HepG2 (cell line): ENCODE measurements around the gene DPM2. TPM values are rescaled to one million over a fixed set of nuclear protein-coding genes. Genes with fewer than 3 reads are reported as not detected.

ENCODE experiments used
- ASH2L ChIP-seq: fragments of 300-600, 200-600 bp; sonication (generic); IDR thresholded peaks from 2 replicates; pipeline ENCODE4 v1.7.0; 2017; ENCODE audit warnings: low read depth, mild to moderate bottlenecking, moderate library complexity, mixed read lengths, low read length; ENCODE audit not compliant: insufficient read length
- BCLAF1 ChIP-seq: fragments of 450-650 bp; IDR thresholded peaks from 2 replicates; pipeline ENCODE4 v1.6.1; 2017; ENCODE audit warnings: mild to moderate bottlenecking
- BHLHE40 ChIP-seq: IDR thresholded peaks from 2 replicates; pipeline ENCODE4 v1.6.1; 2011; ENCODE audit warnings: low read length, improper control_type of control experiment
- GFI1 ChIP-seq: sonication (generic); formaldehyde crosslinking; IDR thresholded peaks from 2 replicates; pipeline ENCODE4 v1.5.0; 2020; ENCODE audit warnings: missing genetic modification reagents, mild to moderate bottlenecking, borderline replicate concordance
- IRF9 ChIP-seq: sonication (generic); formaldehyde crosslinking; IDR thresholded peaks from 2 replicates; pipeline ENCODE4 v1.8.0; 2022; ENCODE audit warnings: missing genetic modification reagents, mild to moderate bottlenecking, borderline replicate concordance
- MIER2 ChIP-seq: IDR thresholded peaks from 2 replicates; pipeline ENCODE4 v1.6.1; 2016; ENCODE audit warnings: missing biosample characterization, missing genetic modification reagents
- MIXL1 ChIP-seq: IDR thresholded peaks from 2 replicates; pipeline ENCODE4 v1.6.1; 2016
- NR1H2 ChIP-seq: sonication (generic); formaldehyde crosslinking; IDR thresholded peaks from 2 replicates; pipeline ENCODE4 v1.8.1; 2022; ENCODE audit warnings: low read depth, missing genetic modification reagents, borderline replicate concordance
- PHB2 ChIP-seq: fragments of 450-650 bp; IDR thresholded peaks from 2 replicates; pipeline ENCODE4 v1.6.1; 2018; ENCODE audit not compliant: partially characterized antibody
- PRDM4 ChIP-seq: sonication (generic); formaldehyde crosslinking; IDR thresholded peaks from 2 replicates; pipeline ENCODE4 v1.9.0; 2021; ENCODE audit warnings: missing genetic modification reagents, borderline replicate concordance
- RCOR2 ChIP-seq: IDR thresholded peaks from 2 replicates; pipeline ENCODE4 v1.6.1; 2016; ENCODE audit warnings: missing biosample characterization, missing genetic modification reagents
- SRY ChIP-seq: sonication (generic); formaldehyde crosslinking; IDR thresholded peaks from 2 replicates; pipeline ENCODE4 v1.8.0; 2022; ENCODE audit warnings: mild to moderate bottlenecking, missing genetic modification reagents
- U2AF2 ChIP-seq: fragments of 200-400 bp; formaldehyde crosslinking; IDR thresholded peaks from 2 replicates; pipeline ENCODE4 v1.6.1; 2017; ENCODE audit warnings: low read depth, mild to moderate bottlenecking, low read length
- ZNF282 ChIP-seq: fragments of 450-650 bp; IDR thresholded peaks from 2 replicates; pipeline ENCODE4 v1.6.1; 2018; ENCODE audit not compliant: partially characterized antibody
- ZNF335 ChIP-seq: sonication (generic); formaldehyde crosslinking; IDR thresholded peaks from 2 replicates; pipeline ENCODE4 v1.4.0; 2020; ENCODE audit warnings: missing genetic modification reagents
- ZNF34 ChIP-seq: sonication (generic); formaldehyde crosslinking; IDR thresholded peaks from 2 replicates; pipeline ENCODE4 v1.4.0; 2020; ENCODE audit warnings: mild to moderate bottlenecking, missing genetic modification reagents, borderline replicate concordance
- ZNF563 ChIP-seq: sonication (generic); formaldehyde crosslinking; IDR thresholded peaks from 2 replicates; pipeline ENCODE4 v1.8.0; 2022; ENCODE audit warnings: mild to moderate bottlenecking, moderate library complexity, missing genetic modification reagents
- ZNF580 ChIP-seq: IDR thresholded peaks from 2 replicates; pipeline ENCODE4 v1.6.1; 2016; ENCODE audit warnings: low read depth, borderline replicate concordance
- polyA plus RNA-seq, 8 experiments: library from polyadenylated mRNA; depleted of rRNA in 3 of 8; stranded (reverse) in 7 of 8; unstranded in 1 of 8; fragments of >200 nt; fragmentation: Illumina TruSeq in 4 of 8; extraction: Trizol in 4 of 8; gene quantifications; 2 replicates each; pipeline versions ENCODE4 v1.2.1 to v1.2.3, GENCODE V29; 2011 to 2016; ENCODE audit warnings: low read depth in 4 of 8, missing spikeins in 1 of 8, mixed read lengths in 1 of 8; ENCODE audit not compliant: insufficient read depth in 1 of 8
- total RNA-seq, 5 experiments: library from RNA; depleted of rRNA; stranded (reverse); fragments of >200 nt; fragmentation: Illumina TruSeq; extraction: Trizol; gene quantifications; 2 replicates each; pipeline ENCODE4 v1.2.3, GENCODE V29; 2016; ENCODE audit warnings: low read depth in 1 of 5
- TF ChIP-seq, protein P1 (sequence below): sonication (generic); formaldehyde crosslinking; IDR thresholded peaks from 2 replicates; pipeline ENCODE4 v1.4.0; 2020; ENCODE audit warnings: mild to moderate bottlenecking, low read depth, missing genetic modification reagents
- TF ChIP-seq, protein P2 (sequence below): IDR thresholded peaks from 2 replicates; pipeline ENCODE4 v1.6.1; 2016

The DPM2 gene
- total and polyA plus RNA-seq, 2 of the 13 experiments (the other 11 are each of a cell fraction or from before 2014, with no cell fraction given) = 24.8 to 35.3 TPM

DNA sequence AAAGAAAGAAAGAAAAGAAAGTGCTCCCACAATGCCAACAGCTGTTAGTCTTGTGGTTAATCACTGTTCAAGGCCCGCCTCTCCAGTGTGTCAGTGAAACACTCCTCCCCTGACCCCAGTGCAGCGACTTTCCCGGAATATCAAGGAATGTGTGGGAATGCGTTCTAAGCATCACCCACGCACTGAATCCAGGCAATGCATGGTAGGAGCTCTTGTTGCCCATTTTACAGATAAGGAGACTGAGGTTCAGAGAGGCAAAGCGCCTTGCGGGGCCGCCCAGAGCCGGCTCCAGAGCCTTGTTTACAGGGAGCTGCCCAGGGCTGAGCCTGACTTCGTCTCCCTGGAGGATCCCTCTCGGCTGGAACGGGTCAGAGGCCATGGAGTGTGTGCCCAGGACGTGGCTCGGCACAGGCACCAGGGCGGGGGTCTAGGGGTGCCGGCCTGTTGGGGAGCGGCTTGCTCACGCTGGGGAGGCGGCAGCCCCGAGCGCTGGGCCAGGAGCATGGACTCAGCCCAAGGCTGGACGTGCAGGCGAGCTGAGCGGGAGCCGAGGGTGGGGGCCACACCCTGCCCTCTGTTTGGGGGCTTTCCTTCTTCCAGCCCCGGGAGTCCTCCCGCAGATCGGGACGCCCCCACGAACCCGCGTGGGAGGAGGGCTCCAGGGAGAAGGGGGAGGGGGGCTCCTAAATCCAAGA lies 39.1 kb downstream of the DPM2 start (continued):
- TF ChIP-seq ZNF282 (no peak), ZNF580 (CRISPR knock-in tag) (no peak), GFI1 (CRISPR knock-in tag) (peak; percentile 55; the same call in 1 of the 2 replicates), ZNF335 (CRISPR knock-in tag) (0 out of 2 replicates have a peak, but pooled peaks have one; percentile 48), BHLHE40 (no peak), MIER2 (CRISPR knock-in tag) (no peak), MIXL1 (CRISPR knock-in tag) (0 out of 2 replicates have a peak, but pooled peaks have one; percentile 10), ASH2L (peak; percentile 45), PRDM4 (CRISPR knock-in tag) (no peak), RCOR2 (CRISPR knock-in tag) (peak; percentile 86; the same call in 1 of the 2 replicates), ZNF34 (0 out of 2 replicates have a peak, but pooled peaks have one; percentile 12), PHB2 (no peak), IRF9 (CRISPR knock-in tag) (peak; percentile 44; the same call in 1 of the 2 replicates), BCLAF1 (no peak), ZNF563 (CRISPR knock-in tag) (no peak), NR1H2 (CRISPR knock-in tag) (no peak), U2AF2 (no peak), SRY (CRISPR knock-in tag) (no peak)
- TF ChIP-seq, protein P1, sequence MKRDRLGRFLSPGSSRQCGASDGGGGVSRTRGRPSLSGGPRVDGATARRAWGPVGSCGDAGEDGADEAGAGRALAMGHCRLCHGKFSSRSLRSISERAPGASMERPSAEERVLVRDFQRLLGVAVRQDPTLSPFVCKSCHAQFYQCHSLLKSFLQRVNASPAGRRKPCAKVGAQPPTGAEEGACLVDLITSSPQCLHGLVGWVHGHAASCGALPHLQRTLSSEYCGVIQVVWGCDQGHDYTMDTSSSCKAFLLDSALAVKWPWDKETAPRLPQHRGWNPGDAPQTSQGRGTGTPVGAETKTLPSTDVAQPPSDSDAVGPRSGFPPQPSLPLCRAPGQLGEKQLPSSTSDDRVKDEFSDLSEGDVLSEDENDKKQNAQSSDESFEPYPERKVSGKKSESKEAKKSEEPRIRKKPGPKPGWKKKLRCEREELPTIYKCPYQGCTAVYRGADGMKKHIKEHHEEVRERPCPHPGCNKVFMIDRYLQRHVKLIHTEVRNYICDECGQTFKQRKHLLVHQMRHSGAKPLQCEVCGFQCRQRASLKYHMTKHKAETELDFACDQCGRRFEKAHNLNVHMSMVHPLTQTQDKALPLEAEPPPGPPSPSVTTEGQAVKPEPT = no peak
- TF ChIP-seq, protein P2, sequence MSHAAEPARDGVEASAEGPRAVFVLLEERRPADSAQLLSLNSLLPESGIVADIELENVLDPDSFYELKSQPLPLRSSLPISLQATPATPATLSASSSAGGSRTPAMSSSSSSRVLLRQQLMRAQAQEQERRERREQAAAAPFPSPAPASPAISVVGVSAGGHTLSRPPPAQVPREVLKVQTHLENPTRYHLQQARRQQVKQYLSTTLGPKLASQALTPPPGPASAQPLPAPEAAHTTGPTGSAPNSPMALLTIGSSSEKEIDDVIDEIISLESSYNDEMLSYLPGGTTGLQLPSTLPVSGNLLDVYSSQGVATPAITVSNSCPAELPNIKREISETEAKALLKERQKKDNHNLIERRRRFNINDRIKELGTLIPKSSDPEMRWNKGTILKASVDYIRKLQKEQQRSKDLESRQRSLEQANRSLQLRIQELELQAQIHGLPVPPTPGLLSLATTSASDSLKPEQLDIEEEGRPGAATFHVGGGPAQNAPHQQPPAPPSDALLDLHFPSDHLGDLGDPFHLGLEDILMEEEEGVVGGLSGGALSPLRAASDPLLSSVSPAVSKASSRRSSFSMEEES (CRISPR knock-in tag) = no peak
